Measurements from ENCODE around the gene IQCK. TPM values are rescaled to one million over a fixed set of nuclear protein-coding genes. Genes with fewer than 3 reads are reported as not detected.

The IQCK gene
- total RNA-seq, 1 donor from 2014 or later: 6.5 TPM

DNA sequence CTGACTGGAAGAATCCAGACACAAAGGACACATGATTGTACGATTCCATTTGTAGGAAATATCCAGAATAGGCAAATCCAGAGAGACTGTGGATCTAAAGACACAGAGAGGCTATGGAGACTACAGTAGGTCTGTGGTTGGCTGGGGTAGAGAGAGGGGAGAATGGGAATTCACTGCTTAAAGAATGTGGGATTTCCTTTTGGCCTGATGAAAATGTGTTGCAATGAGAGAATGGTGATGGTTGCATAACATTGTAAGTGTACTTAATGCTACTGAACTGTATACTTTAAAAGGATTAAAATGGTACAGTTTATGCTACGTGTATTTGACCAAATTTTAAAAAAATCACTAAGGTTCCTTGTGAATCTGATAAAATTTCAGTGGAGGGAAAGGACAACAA, 104.5 kb downstream of the IQCK start:
- ATAC-seq (no peak), DNase-seq (no peak)
- intact Hi-C loops (cut with micrococcal nuclease): no loop called here

DNA sequence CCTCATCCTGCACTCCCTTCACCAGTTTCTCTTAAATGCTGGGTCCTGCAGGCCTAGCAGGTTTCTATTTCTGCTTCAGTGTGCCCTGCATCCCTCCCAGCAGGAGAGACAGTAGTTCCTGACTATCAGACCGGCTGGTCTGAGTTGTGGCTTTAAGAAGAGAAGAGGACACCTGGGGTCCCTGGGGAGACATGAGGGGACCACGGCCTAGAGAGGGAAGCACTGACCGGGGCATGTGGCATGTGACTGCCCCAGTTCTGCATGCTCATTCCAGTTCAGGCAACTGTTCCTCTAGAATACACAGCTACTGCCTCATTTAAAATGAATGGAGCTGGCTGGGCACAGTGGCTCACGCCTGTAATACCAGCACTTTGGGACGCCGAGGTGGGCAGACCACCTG, 105.3 kb downstream of the IQCK start:
- DNase-seq (no peak), ATAC-seq (no peak)
- intact Hi-C loops (cut with micrococcal nuclease): no loop called here

DNA sequence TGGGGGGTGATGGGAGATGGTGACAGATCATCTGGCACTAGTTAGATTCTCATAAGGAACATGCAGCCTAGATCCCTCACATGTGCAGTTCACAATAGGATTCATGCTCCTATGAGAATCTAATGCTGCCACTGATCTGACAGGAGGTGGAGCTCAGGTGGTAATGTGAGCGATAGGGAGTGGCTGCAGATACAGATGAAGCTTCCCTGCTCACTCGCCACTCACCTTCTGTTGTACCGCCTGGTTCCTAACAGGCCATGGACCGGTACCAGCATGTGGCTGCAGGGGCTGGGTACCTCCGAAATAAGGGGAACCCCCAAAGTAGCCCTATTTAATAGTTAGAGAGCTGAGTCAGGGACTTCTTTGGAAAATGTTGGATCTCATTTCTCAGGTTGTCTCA, 106.1 kb downstream of the IQCK start:
- intact Hi-C loops (cut with micrococcal nuclease): no loop called here
- ATAC-seq (no peak), DNase-seq (no peak)

DNA sequence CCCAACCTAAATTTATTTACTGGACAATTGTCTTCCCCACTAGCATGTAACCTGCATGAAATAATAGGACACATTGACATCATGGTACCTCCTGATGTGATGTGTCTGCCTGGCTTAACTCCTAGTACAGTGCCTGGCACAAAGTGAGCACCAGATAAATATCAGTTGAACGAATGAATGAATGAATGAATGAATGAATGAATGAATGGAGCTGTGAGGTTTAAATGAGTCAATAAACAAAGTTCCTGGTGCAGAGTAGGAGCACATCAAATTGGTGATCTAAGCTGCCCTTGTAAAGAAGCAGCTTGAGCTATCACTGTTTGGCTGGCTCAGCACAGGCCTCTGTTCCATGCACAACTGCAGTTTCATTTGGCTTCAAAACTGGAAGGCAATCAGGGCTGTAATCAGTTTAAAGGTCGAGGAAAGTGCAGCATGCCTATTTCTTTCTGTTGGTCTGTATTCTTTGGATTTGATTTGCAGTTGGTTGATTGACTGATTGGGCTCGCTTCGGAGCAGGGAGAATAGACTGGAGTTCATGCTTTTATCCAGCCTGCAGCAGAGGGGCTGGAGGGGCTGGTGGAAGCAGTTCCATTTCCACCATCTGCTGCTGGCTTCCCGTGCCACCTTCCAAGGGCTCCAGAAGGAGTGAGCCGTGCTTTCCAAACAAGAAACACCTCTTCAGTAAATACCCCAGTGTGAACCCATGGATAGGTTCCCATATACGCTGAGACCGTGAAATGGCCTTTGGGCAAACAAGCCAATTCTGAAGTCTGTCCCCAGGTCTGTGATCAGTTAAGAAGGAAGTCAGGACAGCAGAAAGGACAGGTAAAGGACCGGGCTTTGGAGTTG, 112.0 kb downstream of the IQCK start:
- no peak for DNase-seq
- intact Hi-C loops (cut with micrococcal nuclease): no loop called here
- no peak for ATAC-seq

DNA sequence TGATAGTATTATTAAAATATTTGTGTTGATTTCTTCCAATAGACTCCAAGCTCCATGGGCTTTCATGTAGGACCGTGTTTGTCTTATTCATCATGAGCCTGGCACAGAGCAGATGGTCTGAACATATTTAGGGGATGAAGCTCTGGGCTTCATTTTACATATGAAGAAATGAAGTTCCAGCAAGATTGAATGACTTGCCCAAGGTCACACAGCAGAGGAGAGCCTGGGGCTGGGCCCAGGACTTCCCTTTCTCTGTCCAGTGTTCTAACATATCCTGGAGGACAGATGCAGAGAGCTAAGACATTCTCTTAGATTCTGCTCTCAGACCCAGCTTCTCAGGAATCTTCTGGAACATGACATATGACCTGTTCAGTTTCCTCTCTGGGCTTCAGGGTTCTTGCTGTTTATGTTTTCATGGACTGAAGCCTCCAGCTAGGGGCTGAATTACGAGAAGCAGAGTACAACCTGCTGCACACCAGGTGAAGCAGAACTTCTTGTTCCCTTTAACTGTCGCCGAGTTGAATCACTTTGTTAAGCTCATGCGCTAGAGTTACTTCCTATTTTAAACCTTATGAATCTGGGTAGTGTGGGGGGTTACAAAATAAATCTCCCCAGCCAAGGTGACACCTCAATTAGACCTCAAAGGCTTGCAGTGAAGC, 113.0 kb downstream of the IQCK start:
- DNase-seq (no peak), ATAC-seq (peak; percentile 76)
- intact Hi-C loops (cut with micrococcal nuclease): no loop called here

DNA sequence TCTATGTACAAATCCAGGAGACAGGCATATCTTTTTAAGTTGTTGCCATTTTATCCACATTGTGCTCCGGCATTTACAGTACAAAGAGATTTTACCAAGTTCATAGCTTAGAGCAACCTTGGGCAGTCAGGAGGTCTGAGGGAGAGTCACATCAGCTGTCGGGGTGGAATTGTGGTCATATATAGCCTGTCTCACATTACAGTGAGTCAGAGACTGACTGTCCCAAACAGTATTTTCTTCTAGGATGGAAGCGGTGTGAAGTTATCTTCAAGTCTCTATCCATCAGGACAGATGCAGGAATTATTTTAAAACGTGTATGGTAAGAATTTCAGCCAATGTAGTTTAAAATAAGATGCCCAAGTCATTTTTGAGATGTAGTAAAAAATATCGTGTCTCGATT, 113.6 kb downstream of the IQCK start:
- intact Hi-C loops (cut with micrococcal nuclease): no loop called here
- ATAC-seq: peak; percentile 86
- no peak for DNase-seq

DNA sequence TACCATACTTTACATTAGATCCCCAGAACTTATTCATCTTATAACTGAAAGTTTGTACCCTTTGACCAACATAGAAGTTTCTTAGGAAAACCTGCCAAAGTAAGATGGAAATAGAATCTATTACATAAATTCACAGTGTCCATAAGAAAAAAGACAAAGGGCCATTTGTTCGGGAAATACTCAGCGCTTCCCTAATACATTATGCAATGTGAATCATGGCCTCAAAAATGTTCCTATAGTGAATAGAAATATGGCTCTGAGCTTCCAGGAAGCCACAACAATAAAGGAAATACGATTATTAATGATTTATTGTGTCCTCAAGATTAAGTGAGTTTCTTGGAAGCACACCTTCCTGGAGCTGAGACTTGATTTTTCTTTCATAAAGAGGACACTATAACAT, 115.1 kb downstream of the IQCK start:
- intact Hi-C loops (cut with micrococcal nuclease): no loop called here

DNA sequence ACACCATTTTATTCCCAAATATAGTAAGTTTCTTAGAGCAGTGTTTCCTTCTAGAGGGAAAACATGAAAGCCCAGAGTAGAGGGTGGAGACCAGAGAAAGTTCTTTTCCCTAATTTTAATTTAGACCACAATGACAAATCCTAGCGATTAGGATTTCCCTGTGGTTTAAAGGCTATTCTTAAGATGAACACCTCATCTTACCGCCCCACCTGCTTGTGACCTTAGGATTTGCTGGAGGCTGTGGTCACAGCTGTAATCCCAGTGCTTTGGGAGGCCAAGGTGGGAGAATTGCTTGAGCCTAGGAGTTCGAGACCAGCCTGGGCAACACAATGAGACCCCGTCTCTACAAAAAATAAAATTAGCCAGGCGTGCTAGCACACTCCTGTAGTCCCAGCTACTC, 115.5 kb downstream of the IQCK start:
- intact Hi-C loops (cut with micrococcal nuclease): no loop called here
- no peak for DNase-seq
- ATAC-seq: no peak

More for the DNA sequence above, 115.1 kb downstream of the IQCK start:
- DNase-seq (no peak), ATAC-seq (no peak)

DNA sequence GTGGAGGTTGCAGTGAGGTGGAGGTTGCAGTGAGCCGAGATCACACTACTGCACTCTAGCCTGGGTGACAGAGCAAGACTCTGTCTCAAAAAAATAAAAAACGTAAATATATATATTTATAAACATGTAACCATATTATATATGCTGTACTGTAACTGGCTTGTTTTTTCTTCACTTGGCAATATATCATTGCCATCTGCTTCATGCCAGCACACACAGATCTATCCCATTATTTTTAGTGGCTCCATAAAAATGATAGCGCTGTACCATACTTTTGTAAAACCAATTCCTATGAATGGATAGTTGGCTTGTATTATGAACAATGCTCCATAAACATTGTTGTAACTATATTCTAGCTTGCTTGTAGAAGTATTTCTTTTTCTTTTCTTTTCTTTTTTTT, 117.1 kb downstream of the IQCK start:
- no peak for DNase-seq
- no peak for ATAC-seq
- intact Hi-C loops (cut with micrococcal nuclease): no loop called here

DNA sequence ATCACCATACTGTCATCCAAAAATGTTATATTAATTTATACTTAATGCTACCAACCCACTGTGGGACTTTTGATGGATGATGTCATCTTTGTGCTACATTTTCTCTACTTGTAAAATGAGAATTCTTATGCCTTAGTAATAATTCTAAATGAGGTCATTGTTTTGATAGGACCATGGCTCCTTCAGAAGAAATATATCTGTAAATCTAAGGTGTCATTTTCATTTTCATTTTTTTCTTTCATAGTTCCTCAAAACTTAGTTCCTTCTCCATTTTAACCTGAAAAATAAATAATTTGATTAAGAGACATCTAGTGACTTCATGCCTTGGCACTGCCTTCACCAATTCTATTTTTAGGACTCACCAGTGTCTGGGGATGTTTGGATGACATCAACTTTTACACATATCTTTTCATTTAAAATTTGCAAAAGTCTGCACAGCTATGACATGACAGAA, 117.9 kb downstream of the IQCK start:
- intact Hi-C loops (cut with micrococcal nuclease): no loop called here
- DNase-seq: no peak
- ATAC-seq: no peak

DNA sequence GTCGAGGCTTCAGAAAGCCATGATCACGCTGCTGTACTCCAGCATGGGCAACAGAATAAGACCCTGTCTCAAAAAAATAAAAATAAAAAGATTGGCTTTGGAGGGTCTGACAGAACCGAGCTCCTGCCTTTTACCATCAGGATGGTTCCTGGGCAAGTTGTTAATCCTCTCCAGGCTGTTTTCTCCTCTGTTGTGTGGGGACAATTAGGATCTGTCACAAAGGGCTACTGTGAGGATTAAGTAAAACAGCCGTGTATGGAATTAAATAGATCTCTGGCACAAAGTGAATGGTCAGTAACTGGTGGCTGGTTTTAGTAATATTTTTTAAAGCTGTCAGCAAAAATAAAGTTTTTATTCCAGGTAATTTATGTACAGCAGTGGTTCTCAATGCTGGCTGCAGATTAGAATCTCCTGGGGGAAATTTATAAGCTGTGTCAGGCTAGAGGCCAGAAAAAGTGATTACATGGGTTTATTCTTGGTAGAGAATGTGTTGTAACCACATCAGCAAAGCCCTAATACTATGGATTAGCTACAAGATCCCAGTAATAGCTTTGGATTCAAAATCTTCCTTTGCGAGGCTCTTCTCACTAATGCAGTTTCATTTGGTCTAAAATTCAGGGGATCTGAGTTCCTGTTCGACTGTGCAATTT, 119.4 kb downstream of the IQCK start:
- no peak for ATAC-seq
- intact Hi-C loops (cut with micrococcal nuclease): no loop called here
- DNase-seq: no peak

DNA sequence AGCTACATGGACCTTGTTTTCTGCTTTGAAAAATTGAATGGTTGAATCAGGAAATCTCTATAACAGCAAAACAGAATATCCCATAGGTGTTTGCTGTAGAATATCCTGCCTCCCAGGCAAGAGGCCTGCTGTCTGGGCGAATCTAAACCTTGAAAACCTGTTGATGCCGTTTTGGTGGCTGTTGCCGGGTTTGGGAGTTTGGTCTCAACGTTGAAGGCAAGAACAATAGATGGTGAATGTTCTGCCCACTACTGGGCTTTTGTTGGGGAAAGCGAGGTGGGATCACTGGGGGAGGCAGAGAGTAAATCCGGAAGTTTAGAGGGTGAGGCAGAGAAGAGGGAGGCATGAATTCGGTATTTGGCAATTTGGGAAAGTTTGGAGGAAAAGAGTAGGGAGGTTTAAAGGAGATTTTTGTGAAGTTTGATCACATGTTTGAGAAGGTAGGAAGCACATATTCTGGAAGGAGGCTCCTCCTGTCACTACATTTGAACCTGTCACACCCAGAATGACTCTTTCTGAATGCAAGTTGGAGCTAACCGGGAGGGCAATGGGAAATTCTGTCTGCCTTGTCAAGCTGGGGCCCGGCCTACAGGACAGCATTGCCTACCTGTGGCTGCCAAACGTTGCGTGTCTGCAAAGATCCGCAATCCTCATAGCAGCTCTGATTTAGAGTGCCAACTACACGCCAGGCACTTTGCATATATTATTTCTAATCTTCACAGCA, 120.1 kb downstream of the IQCK start:
- intact Hi-C loops (cut with micrococcal nuclease): no loop called here
- DNase-seq (no peak), ATAC-seq (no peak)

DNA sequence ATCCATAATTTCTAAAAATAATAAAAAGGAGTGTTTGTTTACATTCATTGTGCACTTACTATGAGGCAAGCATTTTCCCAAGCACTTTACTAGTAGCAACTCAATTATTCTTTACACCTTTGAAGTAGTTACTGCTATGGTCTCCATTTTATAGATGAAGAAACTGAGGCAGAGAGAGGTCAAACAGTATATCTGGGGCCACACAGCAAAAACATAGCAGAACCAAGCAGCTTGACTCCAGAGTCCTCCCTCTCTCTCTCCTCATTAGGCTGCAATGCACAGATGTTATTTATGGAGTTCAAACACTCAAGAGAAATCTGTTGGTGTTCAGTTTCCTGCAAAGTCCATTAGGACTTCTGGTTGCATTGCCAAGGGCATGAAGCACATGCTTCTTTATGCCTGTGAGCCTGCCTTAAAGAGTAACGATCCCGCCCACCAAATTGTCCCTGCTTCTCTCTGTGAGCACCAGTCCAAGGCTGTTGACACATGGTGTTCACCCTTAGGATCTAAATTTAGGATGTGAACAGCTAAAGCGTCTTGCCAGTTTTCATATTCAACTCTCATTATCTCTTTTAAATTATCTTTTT, 122.5 kb downstream of the IQCK start:
- intact Hi-C loops (cut with micrococcal nuclease): no loop called here
- ATAC-seq (peak; percentile 95), DNase-seq (peak; percentile 53)

DNA sequence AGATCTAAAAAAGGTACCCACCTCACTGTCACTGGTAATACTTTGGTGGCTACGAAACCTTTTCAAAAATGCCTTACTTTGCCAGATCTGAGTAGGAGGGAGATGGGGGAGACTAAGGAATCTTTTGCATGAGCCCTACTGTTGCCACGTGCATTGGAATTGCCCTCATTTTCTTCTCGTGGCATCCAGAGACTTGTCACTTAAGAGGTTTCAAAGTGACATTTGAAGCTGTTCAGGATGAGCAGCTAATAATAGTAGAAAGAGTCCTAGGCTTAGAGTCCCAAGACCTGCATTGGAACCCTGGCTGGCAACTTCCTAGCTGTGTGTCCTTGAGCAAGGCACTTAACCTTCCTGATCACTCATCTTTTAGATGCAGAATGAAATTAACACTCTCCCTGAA, 123.1 kb downstream of the IQCK start:
- DNase-seq (no peak), ATAC-seq (peak; percentile 84)
- intact Hi-C loops (cut with micrococcal nuclease): no loop called here

DNA sequence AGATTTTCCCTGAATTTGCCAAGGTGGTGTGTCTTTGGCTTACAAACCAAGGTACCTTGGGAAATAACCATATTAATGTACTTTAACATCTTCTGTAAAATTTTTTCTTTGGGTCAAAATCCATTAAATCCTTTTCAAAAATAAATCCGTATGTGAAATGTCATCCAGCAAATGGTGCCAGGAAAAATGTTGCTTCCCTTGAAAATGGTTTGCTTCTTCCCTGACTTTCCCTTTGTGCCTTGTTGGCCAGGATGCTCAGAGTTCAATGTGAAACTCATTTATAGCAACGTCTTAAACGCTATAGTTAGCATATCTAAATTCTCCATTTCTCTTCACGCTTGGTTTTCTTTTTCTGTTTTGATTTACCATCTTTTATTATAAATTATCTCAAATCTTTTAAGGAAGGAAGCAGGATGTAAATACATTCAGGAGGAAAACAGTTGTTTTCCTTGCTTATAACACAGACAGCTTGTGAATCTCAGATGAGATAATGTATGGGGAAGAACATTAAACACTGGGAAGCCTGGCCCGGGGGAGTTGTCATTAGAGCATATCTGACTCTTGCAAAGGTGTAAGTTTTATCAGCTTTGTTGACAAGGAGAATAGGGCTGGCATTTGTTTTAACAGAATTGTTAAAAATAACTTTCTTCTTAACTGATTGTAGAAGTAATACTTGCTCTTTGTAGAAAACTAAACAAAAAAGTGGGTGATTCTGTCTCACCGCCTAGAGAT, 124.5 kb downstream of the IQCK start:
- intact Hi-C loops (cut with micrococcal nuclease): no loop called here
- DNase-seq (no peak), ATAC-seq (no peak)

DNA sequence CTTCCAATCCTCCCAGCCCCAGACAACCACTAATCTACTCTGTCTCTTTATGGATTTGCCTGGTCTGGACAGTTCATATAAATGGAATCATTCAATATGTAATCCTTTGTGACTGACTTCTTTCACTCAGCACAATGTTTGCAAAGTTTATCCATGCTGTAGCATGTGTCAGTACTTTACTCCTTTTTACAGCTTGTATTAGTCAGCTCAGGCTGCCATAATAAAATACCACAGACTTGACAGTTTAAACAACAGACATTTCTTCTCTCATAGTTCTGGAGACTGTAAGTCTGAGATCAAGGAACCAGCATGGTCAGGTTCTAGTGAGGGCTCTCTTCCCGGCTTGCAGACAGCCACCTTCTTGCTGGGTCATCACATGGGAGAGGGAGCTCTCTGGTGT, 125.3 kb downstream of the IQCK start:
- intact Hi-C loops (cut with micrococcal nuclease): no loop called here
- DNase-seq (no peak), ATAC-seq (no peak)

DNA sequence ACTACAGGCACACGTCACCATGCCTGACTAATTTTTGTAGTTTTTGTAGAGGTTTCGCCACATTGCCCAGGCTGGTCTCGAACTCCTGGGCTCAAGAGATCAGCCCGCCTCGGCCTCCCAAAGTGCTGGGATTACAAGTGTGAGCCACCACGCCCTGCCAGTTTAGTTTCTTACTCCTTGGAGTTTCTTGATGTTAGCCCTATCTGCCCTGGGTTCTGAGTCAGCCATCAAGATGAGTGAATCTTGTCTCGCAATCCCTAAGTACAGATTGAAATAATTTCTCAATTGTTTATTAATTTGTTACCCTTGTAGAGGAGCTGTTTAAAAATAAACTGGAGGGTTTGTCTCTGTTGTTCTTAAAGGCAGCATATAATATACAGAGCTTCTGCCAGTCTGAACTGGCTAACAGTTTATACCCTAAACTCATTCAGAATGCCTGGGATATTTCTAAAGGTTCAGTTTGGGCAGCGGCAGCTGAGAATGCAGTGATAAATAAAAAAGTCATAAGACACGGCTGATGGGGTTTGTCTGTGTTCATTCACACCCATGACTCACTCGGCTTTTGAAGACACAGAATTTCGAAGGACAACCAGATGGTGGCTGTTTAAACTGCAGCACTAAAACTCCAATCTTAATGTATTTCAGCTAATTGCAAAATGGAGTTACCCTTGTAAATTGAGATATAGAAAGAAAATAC, 127.0 kb downstream of the IQCK start:
- DNase-seq (no peak), ATAC-seq (no peak)
- intact Hi-C loops (cut with micrococcal nuclease): no loop called here

DNA sequence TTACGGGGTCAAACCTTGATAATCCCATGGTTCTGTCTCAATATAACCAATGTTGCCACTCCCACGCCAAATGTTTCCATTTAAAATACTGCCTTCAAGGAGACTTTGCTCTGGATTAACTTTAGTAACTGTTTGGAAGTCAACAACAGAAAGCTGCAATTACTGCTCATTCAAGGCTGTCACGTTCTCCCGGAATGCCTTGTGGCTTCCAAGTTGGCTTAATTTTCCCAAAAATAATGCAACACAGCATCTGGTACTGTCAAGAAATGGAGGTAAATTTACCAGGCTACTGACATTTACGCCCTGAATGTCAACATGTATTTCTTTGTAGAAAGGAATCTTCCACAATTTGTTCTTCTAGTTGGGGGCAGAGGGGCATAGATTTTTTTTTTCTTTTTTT, 128.4 kb downstream of the IQCK start:
- intact Hi-C loops (cut with micrococcal nuclease): no loop called here
- DNase-seq: no peak

More for the DNA sequence above, 128.4 kb downstream of the IQCK start:
- ATAC-seq: no peak
